HG03469 (cell line): ENCODE measurements around the gene CD82.
"Not testable (repeated sequence)": the region's sequence is repeated elsewhere in the genome, so short reads cannot be mapped to it uniquely, and the experiment has no call there.

Experiments used
- ATAC-seq: cut with Tn5 transposase; IDR thresholded peaks from one replicate; pipeline ENCODE4 v1.9.1; 2021; ENCODE audit warnings: mild to moderate bottlenecking, moderate library complexity, moderate number of reproducible peaks; ENCODE audit not compliant: unreplicated experiment

CD82 gene

DNA sequence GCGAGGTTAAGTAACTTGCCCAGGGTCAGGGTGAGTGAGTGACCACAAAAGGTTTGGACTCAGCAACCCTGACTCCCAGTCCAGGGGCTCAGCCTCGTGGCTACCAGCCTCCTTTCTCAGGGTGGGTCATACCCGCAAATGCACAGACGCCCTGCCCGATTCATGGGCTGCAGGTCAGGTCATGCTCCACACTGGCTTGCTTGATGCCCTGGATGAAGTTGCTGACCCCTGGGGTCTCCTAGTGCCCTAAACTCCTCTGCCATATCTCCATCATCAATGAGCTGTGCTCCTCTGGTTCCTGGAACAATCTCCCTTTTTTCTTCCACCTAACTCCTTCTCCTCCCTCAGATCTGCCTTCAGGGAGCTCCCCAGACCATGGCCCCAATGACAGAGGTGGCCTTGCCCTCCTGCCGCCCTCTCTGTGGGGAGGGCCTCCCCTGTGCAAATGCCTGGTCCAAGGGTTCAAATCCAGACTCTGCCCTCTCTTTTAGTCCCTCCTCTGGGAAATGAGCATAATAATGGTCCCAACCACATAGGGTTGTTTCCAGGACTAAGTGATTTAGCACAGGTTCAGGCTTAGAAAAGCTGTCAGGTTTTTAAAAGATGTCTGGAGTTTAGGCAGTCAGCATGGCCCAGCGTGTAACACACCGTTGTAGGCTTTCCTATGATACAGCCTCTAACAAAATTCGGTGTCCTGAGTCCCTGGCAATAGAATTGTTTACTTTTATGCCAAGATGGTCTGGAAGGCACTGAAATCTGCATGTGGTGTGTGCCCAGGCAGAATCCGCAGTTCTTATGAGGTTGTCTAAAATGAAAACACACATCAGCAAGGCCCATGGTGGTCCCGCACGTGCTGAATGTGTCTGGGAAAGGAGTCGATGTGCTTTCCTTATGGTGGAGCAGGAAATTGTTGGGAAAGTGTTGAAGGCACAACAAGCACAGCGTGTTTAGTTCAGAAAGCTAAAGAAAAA lies 63.6 kb downstream of the CD82 start:
- ATAC-seq: no peak

DNA sequence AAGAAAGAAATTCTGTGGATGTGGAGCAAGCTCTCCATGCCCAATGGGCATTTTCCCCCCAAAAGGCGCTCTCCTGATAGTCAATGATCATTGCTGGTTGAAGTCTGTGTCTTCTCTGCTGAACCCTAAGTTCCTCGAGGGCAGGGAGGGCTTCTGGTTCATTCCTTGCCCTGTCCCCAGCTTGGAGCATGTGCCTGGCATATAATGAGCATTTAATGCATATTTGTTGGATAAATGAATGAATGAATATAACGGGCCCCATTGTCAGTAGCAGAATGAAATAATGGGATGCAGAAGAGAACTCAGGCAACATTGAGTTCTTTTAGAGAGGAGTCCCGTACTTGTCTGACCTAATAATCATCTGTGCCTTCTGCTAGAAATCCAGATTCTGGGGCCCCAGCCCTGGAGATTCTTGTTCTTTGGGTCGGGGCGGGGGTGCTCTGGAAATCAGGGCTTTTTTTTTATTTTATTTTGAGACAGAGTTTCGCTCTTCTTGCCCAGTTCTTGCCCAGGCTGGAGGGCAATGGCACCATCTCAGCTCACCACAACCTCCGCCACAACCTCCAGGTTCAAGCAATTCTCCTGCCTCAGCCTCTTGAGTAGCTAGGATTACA lies 64.4 kb downstream of the CD82 start:
- ATAC-seq: no peak

DNA sequence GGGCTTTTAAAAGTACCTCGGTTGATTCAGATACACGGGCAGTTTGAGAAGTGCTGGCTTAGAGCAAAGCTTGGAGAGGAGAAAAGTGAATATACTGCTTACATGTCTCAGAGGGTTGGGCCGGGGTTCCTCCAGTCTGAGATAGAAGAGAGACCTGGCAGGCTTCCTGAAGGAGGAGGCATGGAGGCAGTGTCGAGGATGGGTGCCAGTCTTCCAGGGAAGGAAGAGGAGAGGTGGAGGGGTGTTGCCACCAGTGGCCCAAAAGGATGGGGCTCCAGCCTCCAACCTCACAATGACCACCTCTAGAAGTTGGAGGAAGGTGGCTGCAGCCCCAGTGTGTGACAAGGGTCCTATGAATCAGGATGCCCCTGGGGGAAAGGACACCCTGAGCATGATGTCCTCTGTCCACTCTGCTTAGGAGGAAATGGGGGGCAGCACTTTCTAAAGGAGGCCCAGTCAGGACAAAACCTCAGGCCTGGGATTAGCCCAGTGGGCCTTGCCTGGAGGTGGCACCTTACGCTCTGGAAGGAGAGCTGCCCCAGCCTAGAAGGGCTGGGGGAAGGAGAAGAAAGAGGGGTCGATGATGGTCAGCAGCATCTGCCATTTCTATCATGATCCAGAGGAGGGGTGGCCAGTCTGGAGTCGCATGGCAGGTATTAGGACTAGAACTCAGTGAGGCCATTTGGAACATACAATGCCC lies 65.2 kb downstream of the CD82 start:
- no peak for ATAC-seq

DNA sequence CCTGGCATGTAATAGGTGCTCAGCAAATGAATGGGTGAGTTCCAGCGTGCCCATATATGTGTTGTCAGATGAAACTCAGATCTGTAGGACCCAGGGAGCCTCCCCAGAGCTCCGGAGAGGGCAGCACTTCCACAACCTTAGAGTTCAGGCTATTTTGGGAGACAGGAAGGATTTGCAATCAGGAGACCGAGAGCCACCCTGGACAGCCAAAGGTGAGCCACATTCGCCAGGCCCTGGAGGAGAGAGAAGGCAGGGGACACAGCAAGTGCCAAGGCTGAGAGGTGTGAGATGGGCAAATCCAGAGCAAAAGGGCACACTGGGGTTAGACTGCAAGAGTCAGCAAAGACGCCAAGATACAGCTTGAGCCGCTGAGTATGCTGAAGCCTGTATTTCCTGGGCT lies 66.4 kb downstream of the CD82 start:
- no peak for ATAC-seq

DNA sequence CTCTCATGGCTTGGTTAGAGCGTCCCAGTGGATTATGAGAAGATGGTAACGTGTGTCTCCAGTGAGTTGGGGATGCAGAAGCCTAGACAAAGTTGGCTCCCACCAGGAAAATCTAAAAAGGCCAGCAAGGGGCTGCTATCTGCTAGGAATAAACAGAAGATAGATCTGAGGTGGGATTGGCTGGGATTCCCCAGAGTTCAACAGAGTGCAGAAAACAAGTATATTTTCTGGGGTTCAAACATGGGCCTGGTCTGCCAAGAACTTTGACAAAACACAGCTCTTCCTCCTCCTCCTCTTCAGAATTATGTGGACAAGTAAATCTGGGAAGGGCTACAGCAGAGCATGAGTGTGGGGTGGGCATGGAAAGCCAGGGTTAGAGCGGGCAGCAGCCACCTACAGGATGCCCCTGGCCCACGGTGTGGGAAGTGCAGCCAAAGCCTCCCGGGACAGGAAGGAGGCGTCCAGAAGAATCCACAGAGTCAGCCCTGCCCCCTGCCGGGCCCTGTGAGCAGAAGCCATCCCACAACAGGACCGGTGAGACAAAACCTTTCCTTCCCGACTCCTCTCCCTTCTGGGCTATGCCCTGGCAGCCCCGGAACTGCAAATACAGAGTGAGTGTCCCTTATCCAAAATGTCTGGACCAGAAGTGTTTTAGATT lies 67.1 kb downstream of the CD82 start:
- ATAC-seq: no peak

DNA sequence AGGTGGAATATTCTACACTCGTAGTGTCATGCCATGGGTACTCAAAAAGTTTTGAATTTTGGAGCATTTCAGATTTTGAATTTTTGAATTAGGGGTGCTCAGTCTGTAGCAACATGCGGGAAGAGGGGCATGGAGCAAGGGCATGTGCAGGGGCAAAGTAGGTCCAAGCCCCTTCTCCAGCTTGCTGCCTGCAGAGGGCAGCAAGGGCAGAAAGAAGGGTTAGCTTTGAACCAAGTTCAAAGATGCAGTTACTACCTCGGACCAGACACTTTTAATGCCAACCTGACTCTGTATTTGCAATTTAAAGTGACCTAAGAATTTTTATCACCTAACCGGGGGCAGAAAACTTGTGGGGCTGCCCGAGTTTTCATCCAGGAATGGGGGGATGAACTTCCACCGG lies 68.2 kb downstream of the CD82 start:
- ATAC-seq: no peak

DNA sequence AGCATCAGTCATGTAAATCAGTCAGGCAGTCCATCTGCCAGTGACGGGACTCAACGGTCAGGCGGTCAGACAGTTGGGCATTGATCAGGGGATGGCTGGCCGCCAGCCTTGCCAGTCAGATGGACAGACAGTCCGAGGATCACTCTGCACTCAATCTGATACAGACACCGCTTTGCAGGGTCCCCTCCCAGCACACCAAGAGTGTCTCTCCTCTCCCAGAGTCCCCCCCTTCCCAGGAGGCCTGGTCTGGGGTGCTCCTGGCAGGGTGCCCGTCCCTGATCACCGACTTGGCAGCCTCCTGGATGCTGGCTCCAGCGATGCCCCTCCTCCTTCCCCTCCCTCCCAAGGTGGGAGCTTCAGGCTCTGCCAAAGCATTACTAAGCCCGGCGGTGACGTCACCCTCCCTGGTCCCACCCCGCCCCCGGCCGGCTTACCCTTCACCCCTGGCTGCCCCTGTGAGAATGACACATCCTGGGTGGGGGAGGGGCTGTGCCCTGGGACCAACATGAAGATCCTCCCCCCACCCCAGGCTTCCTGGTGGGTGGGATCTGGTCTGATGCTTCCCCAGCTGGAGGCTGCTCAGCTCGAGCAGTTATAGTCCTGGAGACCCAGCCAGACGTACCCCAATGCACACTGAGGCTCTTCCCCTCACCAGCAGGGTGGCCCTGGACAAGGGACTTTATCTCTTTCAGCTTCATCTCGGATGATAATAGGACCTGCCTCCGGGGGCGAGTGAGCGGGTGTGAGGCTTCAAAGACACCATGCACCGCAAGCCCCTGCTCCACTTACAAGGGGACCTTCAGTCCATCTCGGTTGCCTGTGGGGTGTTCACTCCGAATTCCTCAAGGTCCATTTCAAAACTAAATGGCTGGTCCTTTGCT lies 69.2 kb downstream of the CD82 start:
- no peak for ATAC-seq

DNA sequence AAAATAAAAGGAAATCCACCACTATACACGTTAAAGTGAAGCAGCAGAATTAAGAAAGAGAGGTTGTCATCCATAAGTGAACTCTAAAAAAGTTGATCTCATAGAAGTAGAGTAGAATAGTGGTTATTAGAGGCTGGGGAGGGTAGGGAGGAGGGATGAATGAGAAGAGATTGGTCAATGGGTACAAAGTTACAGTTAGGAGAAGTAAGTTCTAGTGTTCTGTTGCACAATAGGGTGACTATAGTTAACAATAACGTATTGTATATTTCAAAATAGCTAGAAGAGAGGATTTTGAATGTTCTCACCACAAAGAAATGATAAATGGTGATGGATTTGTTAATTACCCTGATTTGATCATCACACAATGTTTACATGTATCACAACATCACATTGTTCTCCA lies 72.0 kb downstream of the CD82 start:
- no peak for ATAC-seq

DNA sequence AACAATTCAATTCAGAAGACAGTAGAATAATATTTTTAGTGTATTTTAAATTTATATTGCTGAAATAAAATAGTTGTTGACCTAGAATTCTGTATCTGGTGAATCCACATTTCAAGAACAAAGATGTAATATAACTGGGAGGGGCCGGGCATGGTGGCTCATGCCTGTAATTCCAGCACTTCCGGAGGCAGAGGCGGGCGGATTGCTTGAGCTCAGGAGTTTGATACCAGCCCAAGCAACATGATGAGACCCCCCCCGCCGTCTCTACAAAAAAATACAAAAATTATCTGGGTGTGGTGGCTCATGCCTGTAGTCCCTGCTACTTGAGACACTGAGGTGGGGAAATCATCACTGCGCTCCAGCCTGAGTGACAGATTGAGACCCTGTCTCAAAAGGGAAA lies 72.6 kb downstream of the CD82 start:
- no peak for ATAC-seq

DNA sequence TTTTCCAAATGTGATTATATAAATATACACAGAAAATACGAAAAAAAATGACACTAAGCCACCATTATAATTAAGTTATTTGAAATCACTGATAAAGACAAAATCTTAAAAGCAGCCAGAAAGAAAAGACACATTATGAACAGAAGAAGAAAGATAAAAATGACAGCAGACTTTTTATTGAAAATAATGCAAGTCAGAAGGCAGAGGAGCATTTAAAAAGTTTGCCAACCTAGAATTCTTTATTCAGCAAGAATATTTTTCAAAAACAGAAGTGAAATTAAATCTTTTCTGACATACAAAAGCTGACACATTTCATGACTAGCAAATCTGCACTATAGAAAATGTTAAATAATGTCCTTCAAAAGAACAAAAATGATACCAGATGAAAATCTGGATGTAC lies 77.8 kb downstream of the CD82 start:
- ATAC-seq: no peak

DNA sequence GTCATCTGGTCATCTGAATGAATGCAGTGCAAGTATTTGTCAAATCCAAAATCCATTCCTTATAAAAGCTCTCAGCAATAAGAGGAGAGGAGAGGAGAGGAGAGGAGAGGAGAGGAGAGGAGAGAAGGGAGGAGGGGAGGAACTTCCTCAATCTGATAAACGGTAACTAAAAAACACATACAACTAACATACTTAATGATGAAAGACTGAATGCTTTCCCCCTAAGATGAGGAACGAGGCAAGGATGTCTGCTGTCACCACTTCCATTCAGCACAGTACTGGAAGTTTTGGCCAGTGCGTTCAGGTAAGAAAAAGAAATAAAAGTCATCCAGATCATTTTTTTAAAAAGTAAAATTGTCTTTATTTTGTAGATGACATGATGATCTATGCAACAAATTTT lies 80.4 kb downstream of the CD82 start:
- ATAC-seq: no peak

DNA sequence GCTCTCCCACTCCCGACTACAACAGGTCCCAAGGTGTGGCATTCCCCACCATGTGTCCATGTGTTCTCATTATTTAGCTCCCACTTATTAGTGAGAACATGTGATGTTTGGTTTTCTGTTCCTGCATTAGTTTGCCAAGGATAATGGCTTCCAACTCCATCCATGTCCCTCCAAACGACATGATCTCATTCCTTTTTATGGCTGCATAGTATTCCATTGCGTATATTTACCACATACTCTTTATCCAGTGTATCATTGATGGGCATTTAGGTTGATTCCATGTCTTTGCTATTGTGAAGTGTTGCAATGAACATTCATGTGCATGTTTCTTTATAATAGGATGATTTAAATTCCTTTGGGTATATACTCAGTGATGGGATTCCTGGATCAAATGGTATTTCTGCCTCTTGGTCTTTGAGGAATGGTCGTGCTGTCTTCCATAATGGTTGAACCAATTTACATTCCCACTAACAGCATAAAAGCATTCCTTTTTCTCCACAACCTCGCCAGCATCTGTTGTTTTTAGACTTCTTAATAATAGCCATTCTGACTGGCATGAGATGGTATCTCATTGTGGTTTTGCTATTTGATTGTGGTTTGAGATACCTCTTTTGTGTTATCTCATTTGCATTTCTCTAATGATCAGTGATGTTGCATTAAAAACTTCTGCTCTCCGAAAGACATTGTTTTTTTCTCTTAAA lies 81.9 kb downstream of the CD82 start:
- ATAC-seq: not testable (repeated sequence)

DNA sequence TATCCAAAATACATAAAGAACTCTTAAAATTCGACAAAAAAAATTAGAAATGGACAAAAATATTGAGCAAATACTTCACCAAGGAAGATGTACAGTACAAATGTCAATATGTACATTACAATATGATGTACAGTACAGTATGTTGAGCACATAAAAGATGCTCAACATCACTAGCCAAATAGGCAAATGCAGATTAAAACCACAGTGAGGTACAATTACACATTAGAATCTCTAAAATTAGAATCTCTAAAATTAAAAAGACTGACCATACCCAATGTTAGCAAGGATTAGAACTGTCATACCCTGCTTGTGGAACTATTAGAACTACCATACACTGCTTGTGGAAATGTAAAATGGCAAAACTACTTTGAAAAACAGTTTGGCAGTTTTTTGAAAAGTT lies 82.6 kb downstream of the CD82 start:
- ATAC-seq: no peak

DNA sequence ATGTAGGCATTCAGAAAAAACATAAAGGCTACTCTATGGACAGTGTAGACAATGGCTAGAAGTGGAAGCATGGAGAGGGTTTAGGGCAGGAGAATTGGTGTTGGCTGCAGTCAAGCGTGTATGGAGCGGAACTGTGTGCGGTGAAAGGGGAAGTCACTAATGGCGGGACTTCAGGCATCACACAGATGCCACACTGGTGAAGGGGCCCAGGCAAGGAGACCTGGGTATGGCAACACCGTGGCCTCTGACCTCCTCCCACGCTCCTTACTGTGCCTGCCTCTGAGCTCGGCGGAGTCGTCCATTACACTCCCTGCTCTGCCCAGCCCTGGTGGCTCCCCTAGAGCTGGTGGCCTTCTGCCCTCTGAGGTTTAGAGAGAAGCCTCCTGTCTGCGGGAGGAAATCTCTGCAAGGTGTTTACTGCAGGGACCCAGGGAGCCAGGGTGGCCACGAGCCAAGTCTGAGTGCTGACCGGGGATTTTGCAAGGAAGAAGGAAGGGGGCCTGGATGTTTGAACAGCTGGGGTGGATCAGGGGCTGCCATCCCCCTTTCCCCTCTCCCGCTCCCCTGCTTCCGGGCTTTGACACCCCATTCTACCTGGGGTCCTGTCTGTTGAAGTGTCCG lies 86.2 kb downstream of the CD82 start:
- ATAC-seq: no peak

DNA sequence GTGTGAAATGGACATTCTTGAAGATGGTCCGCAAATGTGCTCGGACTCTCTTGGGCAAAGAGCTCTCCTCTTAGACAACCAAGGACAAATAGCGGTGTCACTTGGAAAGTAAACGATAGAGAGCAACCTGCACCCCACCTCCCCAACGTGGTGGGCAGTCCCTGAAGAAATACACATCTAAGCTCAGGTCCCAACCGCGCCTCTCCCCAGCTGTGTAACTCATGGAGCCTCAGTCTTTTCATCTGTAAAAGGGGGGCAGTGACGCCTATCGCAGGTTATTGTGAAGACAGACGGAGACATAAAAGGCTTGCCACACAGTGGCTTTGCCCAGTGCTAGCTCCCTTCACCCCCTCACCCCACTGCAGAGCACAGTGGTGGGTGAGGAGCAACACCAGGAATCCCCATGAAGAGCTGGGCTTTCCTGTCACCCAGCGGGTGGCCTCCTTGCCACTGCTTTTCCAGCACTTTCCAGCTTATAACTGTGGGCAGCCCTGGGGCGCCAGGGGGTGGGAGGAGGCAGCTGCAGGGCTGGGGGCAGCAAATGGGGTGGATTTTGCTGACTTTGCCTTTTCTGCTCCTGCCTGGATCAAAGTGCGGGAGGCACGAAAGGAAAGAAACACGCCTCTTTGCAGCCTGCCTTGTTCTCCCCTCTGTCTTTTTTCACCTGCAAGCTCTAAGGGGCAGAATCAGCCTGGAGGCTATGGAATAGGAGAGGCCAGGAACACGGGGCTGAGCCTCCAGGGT lies 87.6 kb downstream of the CD82 start:
- no peak for ATAC-seq

DNA sequence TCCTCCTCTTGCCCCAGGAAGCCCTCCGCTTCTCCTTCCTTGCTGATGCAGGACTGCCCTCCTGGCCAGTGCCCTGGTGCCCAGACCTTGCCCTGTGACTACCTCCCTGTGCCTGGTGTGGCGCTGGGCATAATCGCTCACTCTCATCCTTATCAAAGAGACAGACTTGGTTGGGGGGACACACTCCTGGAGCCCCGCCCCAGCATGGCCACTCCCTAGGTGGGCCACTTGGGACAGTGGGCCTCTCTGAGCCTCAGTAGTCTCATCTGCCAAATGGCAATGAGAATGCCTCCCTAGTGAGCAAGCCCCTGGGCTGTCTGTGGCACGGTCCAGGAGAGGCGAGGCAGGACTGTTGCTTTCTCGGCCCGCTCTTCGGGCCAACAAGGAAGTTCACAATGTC lies 88.6 kb downstream of the CD82 start:
- no peak for ATAC-seq

DNA sequence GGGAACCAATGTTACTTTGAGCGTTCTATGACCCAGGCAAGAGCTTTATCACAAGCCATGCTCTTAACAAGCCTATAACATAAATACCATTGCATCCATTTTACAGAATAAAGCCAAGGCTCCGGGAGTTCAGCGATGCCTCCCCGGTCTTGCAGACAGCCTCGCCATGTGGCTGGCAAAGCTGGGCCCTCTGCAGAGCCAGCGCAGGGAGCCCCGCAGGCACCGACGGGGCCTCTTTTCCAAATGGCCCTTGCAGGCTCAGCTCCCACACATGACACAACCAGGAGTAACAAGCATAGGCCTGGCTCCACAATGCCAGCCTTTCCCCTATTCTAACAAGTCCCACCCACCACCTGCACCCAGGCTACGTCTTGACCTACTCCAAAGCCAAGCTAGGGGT lies 89.1 kb downstream of the CD82 start:
- no peak for ATAC-seq

DNA sequence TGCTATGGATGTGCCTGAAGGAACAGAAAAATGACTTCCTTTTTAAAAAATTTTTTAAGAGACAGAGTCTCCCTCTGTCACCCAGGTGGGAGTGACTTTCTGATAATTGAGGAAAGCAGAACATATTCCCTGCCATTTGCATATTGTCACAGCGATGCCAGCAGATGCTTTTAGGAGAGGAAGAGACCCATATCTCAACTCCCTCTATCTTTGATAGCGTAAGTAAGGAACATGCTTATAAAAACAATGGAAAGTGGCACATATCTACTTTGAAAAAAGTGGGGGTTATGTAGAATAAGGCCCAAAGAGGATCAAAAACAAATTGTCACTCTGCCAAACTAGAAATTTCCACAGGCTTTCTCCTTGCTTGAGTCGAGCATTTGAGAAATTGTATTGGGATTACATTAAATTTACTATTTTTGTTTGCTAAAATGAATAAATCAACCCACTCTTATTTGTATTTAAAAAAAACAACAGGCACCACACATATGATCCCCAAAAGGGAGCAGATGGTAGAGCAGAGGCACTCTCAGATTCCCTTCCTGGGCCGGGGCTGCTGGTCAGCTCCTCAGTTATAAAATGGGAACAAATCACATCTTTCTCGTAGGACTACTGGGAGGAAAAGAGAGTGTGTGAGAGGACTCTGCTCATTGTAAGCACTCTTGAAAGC lies 92.5 kb downstream of the CD82 start:
- no peak for ATAC-seq
